ENCODE results near the gene PIK3C2G. TPM values are rescaled to one million over a fixed set of nuclear protein-coding genes. Genes with fewer than 3 reads are reported as not detected.

PIK3C2G gene
- total RNA-seq, 1 experiment from 2014 or later = not detected

- Mint-ChIP-seq H3K36me3 (ENCODE audit: insufficient read depth in 1 of 3, low read depth in 3 of 3) (no peaks in the 10 kb centered on the region; a peak in 1 of 7 replicates), H3K27ac (no peak overlapping the region), H3K4me3 (no peak overlapping the region), H3K27me3 (ENCODE audit: low read depth) (no peaks in the 10 kb centered on the region), H3K9me3 (no peaks in the 10 kb centered on the region; a peak in 1 of 5 replicates), H3K4me1 (no peaks in the 10 kb centered on the region; a peak in 1 of 4 replicates)
- no peaks in the 10 kb centered on the region for H3K4me1 ChIP-seq (ENCODE audit: insufficient read depth, low read length)
- H3K79me1 ChIP-seq (ENCODE audit: insufficient read depth, low read depth, low read length, poor library complexity, severe bottlenecking) = no peaks in the 10 kb centered on the region
- H4K5ac ChIP-seq (ENCODE audit: insufficient read length, low read depth, low read length) = no peak overlapping the region
- H3K4ac ChIP-seq (ENCODE audit: low read depth, low read length) = no peak overlapping the region
- H3K23ac ChIP-seq (ENCODE audit: insufficient read length, low read depth, low read length) = no peak overlapping the region
- no peaks in the 10 kb centered on the region for H3K9me3 ChIP-seq (ENCODE audit: control insufficient read depth, low read depth, low read length)
- no peak overlapping the region for H2BK20ac ChIP-seq (ENCODE audit: low read depth, low read length, poor library complexity, severe bottlenecking)
- H3K9ac ChIP-seq (ENCODE audit: extremely low read depth, insufficient read length, low read length) = no peak overlapping the region
- no peaks in the 10 kb centered on the region for H3K27me3 ChIP-seq (ENCODE audit: insufficient read depth, low read length)
- no peak overlapping the region for H3K18ac ChIP-seq (ENCODE audit: insufficient read length, low read depth, low read length)
- H3K23me2 ChIP-seq (ENCODE audit: insufficient read length, low read depth, low read length, poor library complexity, severe bottlenecking) = no peaks in the 10 kb centered on the region
- H3K79me2 ChIP-seq (ENCODE audit: insufficient read depth, low read length) = no peaks in the 10 kb centered on the region
- H2AFZ ChIP-seq (ENCODE audit: low read length) = no peak overlapping the region
- no peak overlapping the region for H3K56ac ChIP-seq (ENCODE audit: insufficient read length, low read depth, low read length)
- H4K91ac ChIP-seq (ENCODE audit: insufficient read length, low read depth, low read length) = no peak overlapping the region
- H4K8ac ChIP-seq (replicated peaks; ENCODE audit: insufficient read length, low read depth, low read length) = no peak overlapping the region
- no peak overlapping the region for H2BK5ac ChIP-seq (ENCODE audit: insufficient read length, low read length)
- no peak overlapping the region for H2BK15ac ChIP-seq (ENCODE audit: low read depth, low read length)
- no peak overlapping the region for H3K14ac ChIP-seq (ENCODE audit: insufficient read depth, low read length)
- no peak overlapping the region for H3T11ph ChIP-seq (ENCODE audit: low read length)
- no peaks in the 10 kb centered on the region for H4K20me1 ChIP-seq (ENCODE audit: control insufficient read depth, insufficient read depth, insufficient read length)
- no peak overlapping the region for H3K4me2 ChIP-seq (ENCODE audit: insufficient read depth, insufficient read length, low read length)
- H2BK12ac ChIP-seq (ENCODE audit: insufficient read length, low read depth, low read length) = no peak overlapping the region
- no peak overlapping the region for H3K27ac ChIP-seq (ENCODE audit: insufficient read length, low read depth, low read length)
- H2AK5ac ChIP-seq (ENCODE audit: insufficient read length, low read length) = no peak overlapping the region
- no peak overlapping the region for H2BK120ac ChIP-seq (ENCODE audit: low read depth, low read length, poor library complexity, severe bottlenecking)
- TF ChIP-seq, protein P1, sequence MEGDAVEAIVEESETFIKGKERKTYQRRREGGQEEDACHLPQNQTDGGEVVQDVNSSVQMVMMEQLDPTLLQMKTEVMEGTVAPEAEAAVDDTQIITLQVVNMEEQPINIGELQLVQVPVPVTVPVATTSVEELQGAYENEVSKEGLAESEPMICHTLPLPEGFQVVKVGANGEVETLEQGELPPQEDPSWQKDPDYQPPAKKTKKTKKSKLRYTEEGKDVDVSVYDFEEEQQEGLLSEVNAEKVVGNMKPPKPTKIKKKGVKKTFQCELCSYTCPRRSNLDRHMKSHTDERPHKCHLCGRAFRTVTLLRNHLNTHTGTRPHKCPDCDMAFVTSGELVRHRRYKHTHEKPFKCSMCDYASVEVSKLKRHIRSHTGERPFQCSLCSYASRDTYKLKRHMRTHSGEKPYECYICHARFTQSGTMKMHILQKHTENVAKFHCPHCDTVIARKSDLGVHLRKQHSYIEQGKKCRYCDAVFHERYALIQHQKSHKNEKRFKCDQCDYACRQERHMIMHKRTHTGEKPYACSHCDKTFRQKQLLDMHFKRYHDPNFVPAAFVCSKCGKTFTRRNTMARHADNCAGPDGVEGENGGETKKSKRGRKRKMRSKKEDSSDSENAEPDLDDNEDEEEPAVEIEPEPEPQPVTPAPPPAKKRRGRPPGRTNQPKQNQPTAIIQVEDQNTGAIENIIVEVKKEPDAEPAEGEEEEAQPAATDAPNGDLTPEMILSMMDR (conservative IDR thresholded peaks at IDR 0.05) = no peak
- no peak for DNase-seq
These were observed 391.3 kb downstream of the PIK3C2G start for GRCh38 chr12:18652596-18652995.
